HepG2 (cell line): ENCODE measurements around the gene BUB1B.

Source experiments
- CEBPB ChIP-seq: IDR thresholded peaks from 2 replicates; pipeline ENCODE4 v1.6.1; 2011; ENCODE audit warnings: low read depth, low read length, improper control_type of control experiment, borderline replicate concordance
- CTCF ChIP-seq: sonication (generic); formaldehyde crosslinking; IDR thresholded peaks from 2 replicates; pipeline ENCODE4 v1.5.0; 2020; ENCODE audit warnings: mild to moderate bottlenecking, missing genetic modification reagents, moderate library complexity
- EP300 ChIP-seq, 3 experiments: sonication (generic) in 1 of 3; formaldehyde crosslinking in 1 of 3; IDR thresholded peaks; 2 replicates each; pipeline versions ENCODE4 v1.5.1 to v1.6.1; 2011 to 2020; ENCODE audit warnings: low read depth in 2 of 3, low read length in 2 of 3, borderline replicate concordance in 1 of 3, improper control_type of control experiment in 1 of 3, mild to moderate bottlenecking in 1 of 3, missing genetic modification reagents in 1 of 3, moderate library complexity in 1 of 3
- MXD1 ChIP-seq: sonication (generic); formaldehyde crosslinking; IDR thresholded peaks from 2 replicates; pipeline ENCODE4 v1.4.0; 2020; ENCODE audit warnings: mild to moderate bottlenecking, missing genetic modification reagents
- PAX8 ChIP-seq: sonication (generic); formaldehyde crosslinking; IDR thresholded peaks from 2 replicates; pipeline ENCODE4 v1.8.0; 2022; ENCODE audit warnings: mild to moderate bottlenecking, missing genetic modification reagents, borderline replicate concordance
- POLR2A ChIP-seq, 2 experiments: IDR thresholded peaks; 2 replicates each; pipeline ENCODE4 v1.6.1; 2011; ENCODE audit warnings: low read depth in 2 of 2, low read length in 2 of 2, mild to moderate bottlenecking in 1 of 2, moderate library complexity in 1 of 2; ENCODE audit not compliant: insufficient read depth in 1 of 2
- RFX5 ChIP-seq: IDR thresholded peaks from 2 replicates; pipeline ENCODE4 v1.6.1; 2011; ENCODE audit warnings: low read depth, low read length, improper control_type of control experiment
- XRCC5 ChIP-seq: fragments of 200-400 bp; formaldehyde crosslinking; optimal IDR thresholded peaks from 2 replicates; pipeline ENCODE3; 2017; ENCODE audit warnings: mild to moderate bottlenecking, low read length
- ZBTB38 ChIP-seq: sonication (generic); formaldehyde crosslinking; IDR thresholded peaks from 2 replicates; pipeline ENCODE4 v1.5.1; 2020; ENCODE audit warnings: mild to moderate bottlenecking, missing genetic modification reagents
- ZC3H13 ChIP-seq: sonication (generic); formaldehyde crosslinking; IDR thresholded peaks from 2 replicates; pipeline ENCODE4 v1.8.1; 2023; ENCODE audit warnings: mild to moderate bottlenecking, missing genetic modification reagents, moderate library complexity
- ZNF10 ChIP-seq: sonication (generic); formaldehyde crosslinking; IDR thresholded peaks from 2 replicates; pipeline ENCODE4 v1.4.0; 2020; ENCODE audit warnings: mild to moderate bottlenecking, low read depth, missing genetic modification reagents, borderline replicate concordance
- ZNF574 ChIP-seq: sonication (generic); formaldehyde crosslinking; IDR thresholded peaks from 2 replicates; pipeline ENCODE4 v1.4.0; 2020; ENCODE audit warnings: missing genetic modification reagents
- ZNF891 ChIP-seq: sonication (generic); formaldehyde crosslinking; IDR thresholded peaks from 2 replicates; pipeline ENCODE4 v1.5.0; 2020; ENCODE audit warnings: mild to moderate bottlenecking, missing genetic modification reagents

- TF ChIP-seq ZC3H13 (CRISPR knock-in tag) (no peak), XRCC5 (no peak), CEBPB (no peak), POLR2A (IDR thresholded peaks at IDR 0.05; ENCODE audit: insufficient read depth in 1 of 2, low read depth in 2 of 2, low read length in 2 of 2) (no peak), MXD1 (CRISPR knock-in tag) (no peak), ZNF574 (CRISPR knock-in tag) (no peak), EP300 (IDR thresholded peaks at IDR 0.05; ENCODE audit: low read depth in 2 of 2, low read length in 2 of 2) (no peak), EP300 (CRISPR knock-in tag; IDR thresholded peaks at IDR 0.05; ENCODE audit: borderline replicate concordance) (no peak), CTCF (CRISPR knock-in tag) (no peak), ZNF10 (CRISPR knock-in tag) (no peak), ZNF891 (CRISPR knock-in tag) (no peak), PAX8 (CRISPR knock-in tag) (no peak), ZBTB38 (CRISPR knock-in tag) (no peak), RFX5 (no peak)
These were observed 80.7 kb downstream of the BUB1B start for GRCh38 chr15:40241269-40242212.
